Large intestine (tissue), 3 donors: ENCODE results near the gene CTRL. TPM values are rescaled to one million over a fixed set of nuclear protein-coding genes. Genes with fewer than 3 reads are reported as not detected.

Experiments
- DNase-seq, 2 donors: peaks; one replicate each; pipeline versions ENCODE4 v3.0.0 to v3.0.0-alpha.2; 2013
- H3K27ac ChIP-seq: one replicate; pipeline ENCODE4 v1.5.1; 2013; ENCODE audit warnings: low read length
- H3K27me3 ChIP-seq: 2 replicates; pipeline ENCODE4 v1.6.1; 2013; ENCODE audit warnings: low read length; ENCODE audit not compliant: control insufficient read depth, insufficient read depth
- H3K36me3 ChIP-seq: 2 replicates; pipeline ENCODE4 v1.6.1; 2013; ENCODE audit warnings: low read length; ENCODE audit not compliant: control insufficient read depth, insufficient read depth
- H3K4me1 ChIP-seq: one replicate; pipeline ENCODE4 v1.6.1; 2013; ENCODE audit warnings: low read length; ENCODE audit not compliant: control insufficient read depth, insufficient read depth
- H3K4me3 ChIP-seq: one replicate; pipeline ENCODE4 v1.5.1; 2013; ENCODE audit warnings: low read length
- H3K9me3 ChIP-seq: one replicate; pipeline ENCODE4 v1.6.1; 2013; ENCODE audit warnings: mild to moderate bottlenecking, low read depth, low read length, moderate library complexity; ENCODE audit not compliant: control insufficient read depth
- WGBS: methylation state at CpG from one replicate; pipeline ENCODE4 v1.1.5; 2013; ENCODE audit warnings: low lambda C conversion rate; ENCODE audit not compliant: insufficient coverage; 5-methylcytosine and 5-hydroxymethylcytosine counted together
- polyA plus RNA-seq: library from polyadenylated mRNA; unstranded; fragments of 120-200 nt; gene quantifications from one replicate; pipeline ENCODE4 v1.2.1, GENCODE V29; 2013

CTRL gene
- polyA plus RNA-seq, 1 donor: 0.87 TPM

- Histone ChIP-seq H3K36me3 (peaks cover 69% of the 10 kb centered on the region), H3K4me3 (no peak overlapping the region), H3K9me3 (no peaks in the 10 kb centered on the region), H3K27ac (no peak overlapping the region), H3K27me3 (no peaks in the 10 kb centered on the region), H3K4me1 (peaks cover 7% of the 10 kb centered on the region)
- DNase-seq: no peak
- WGBS: 100% methylated on average over 1 of the region's 17 CpGs
Measured at GRCh38 chr16:67930678-67931211, 917 bp downstream of the CTRL start.

- Histone ChIP-seq H3K36me3 (peaks cover 71% of the 10 kb centered on the region), H3K27ac (no peak overlapping the region)
- no CpG with 5 or more reads among the region's 14 CpGs for WGBS
Measured at GRCh38 chr16:67930191-67930590, 1.5 kb downstream of the CTRL start.

GRCh38 chr16:67928561-67929364 lies 2.9 kb downstream of the CTRL start:
- Histone ChIP-seq H3K27me3 (no peaks in the 10 kb centered on the region), H3K9me3 (no peaks in the 10 kb centered on the region), H3K36me3 (peaks cover 62% of the 10 kb centered on the region), H3K4me1 (no peaks in the 10 kb centered on the region), H3K27ac (no peak overlapping the region), H3K4me3 (no peak overlapping the region)
- no CpG with 5 or more reads among the region's 16 CpGs for WGBS
- DNase-seq: peak; percentile 44 to 58

More at GRCh38 chr16:67930191-67930590, 1.5 kb downstream of the CTRL start:
- Histone ChIP-seq H3K27me3 (no peaks in the 10 kb centered on the region), H3K9me3 (no peaks in the 10 kb centered on the region), H3K4me3 (no peak overlapping the region), H3K4me1 (peaks cover 5% of the 10 kb centered on the region)
- DNase-seq: no peak

GRCh38 chr16:67928147-67928546 lies 3.5 kb downstream of the CTRL start:
- Histone ChIP-seq H3K27ac (no peak overlapping the region), H3K4me3 (no peak overlapping the region), H3K4me1 (no peaks in the 10 kb centered on the region), H3K9me3 (no peaks in the 10 kb centered on the region), H3K27me3 (no peaks in the 10 kb centered on the region), H3K36me3 (peaks cover 65% of the 10 kb centered on the region)
- DNase-seq: no peak
- WGBS: no CpG with 5 or more reads among the region's 7 CpGs

- Histone ChIP-seq H3K4me3 (no peak overlapping the region), H3K27ac (no peak overlapping the region), H3K27me3 (no peaks in the 10 kb centered on the region), H3K9me3 (no peaks in the 10 kb centered on the region), H3K36me3 (peaks cover 65% of the 10 kb centered on the region), H3K4me1 (no peaks in the 10 kb centered on the region)
- no CpG with 5 or more reads among the region's 22 CpGs for WGBS
- DNase-seq: no peak
Measured at GRCh38 chr16:67927131-67927941, 4.3 kb downstream of the CTRL start.

GRCh38 chr16:67926181-67926750 lies 5.4 kb downstream of the CTRL start:
- DNase-seq: no peak
- WGBS: no CpG with 5 or more reads among the region's 13 CpGs

GRCh38 chr16:67924140-67924906 lies 7.3 kb downstream of the CTRL start:
- Histone ChIP-seq H3K36me3 (peaks cover 60% of the 10 kb centered on the region), H3K4me3 (no peak overlapping the region), H3K9me3 (no peaks in the 10 kb centered on the region), H3K4me1 (no peaks in the 10 kb centered on the region), H3K27me3 (no peaks in the 10 kb centered on the region), H3K27ac (no peak overlapping the region)
- DNase-seq: no peak
- no CpG with 5 or more reads among the region's 10 CpGs for WGBS

More at GRCh38 chr16:67926181-67926750, 5.4 kb downstream of the CTRL start:
- H3K4me3 ChIP-seq: no peak overlapping the region
- no peaks in the 10 kb centered on the region for H3K27me3 ChIP-seq
- no peaks in the 10 kb centered on the region for H3K4me1 ChIP-seq
- H3K36me3 ChIP-seq: peaks cover 67% of the 10 kb centered on the region
- no peak overlapping the region for H3K27ac ChIP-seq
- no peaks in the 10 kb centered on the region for H3K9me3 ChIP-seq

GRCh38 chr16:67923414-67924116 lies 8.1 kb downstream of the CTRL start:
- H3K27ac ChIP-seq: no peak overlapping the region
- H3K4me3 ChIP-seq: no peak overlapping the region
- no CpG with 5 or more reads among the region's 10 CpGs for WGBS
- no peaks in the 10 kb centered on the region for H3K4me1 ChIP-seq
- H3K9me3 ChIP-seq: no peaks in the 10 kb centered on the region
- no peak for DNase-seq
- peaks cover 59% of the 10 kb centered on the region for H3K36me3 ChIP-seq
- no peaks in the 10 kb centered on the region for H3K27me3 ChIP-seq

- H3K27ac ChIP-seq: no peak overlapping the region
- H3K4me1 ChIP-seq: no peaks in the 10 kb centered on the region
- no peak overlapping the region for H3K4me3 ChIP-seq
- no peaks in the 10 kb centered on the region for H3K9me3 ChIP-seq
- no peak for DNase-seq
- no CpG with 5 or more reads among the region's 8 CpGs for WGBS
- no peaks in the 10 kb centered on the region for H3K27me3 ChIP-seq
- peaks cover 59% of the 10 kb centered on the region for H3K36me3 ChIP-seq
Measured at GRCh38 chr16:67922740-67923139, 8.9 kb downstream of the CTRL start.
